Muscle layer of colon (tissue), 2 donors: ENCODE results near the gene SLC16A9.

Experiments
- H3K27ac ChIP-seq: one replicate; pipeline ENCODE4 v1.7.0; 2013; ENCODE audit warnings: low read depth, mild to moderate bottlenecking, low read length, moderate library complexity
- H3K27me3 ChIP-seq, 2 donors: one replicate each; pipeline ENCODE4 v1.7.0; 2013; ENCODE audit warnings: low read length in 2 of 2, mild to moderate bottlenecking in 2 of 2; ENCODE audit not compliant: insufficient read depth in 2 of 2, control insufficient read depth in 1 of 2
- H3K36me3 ChIP-seq: one replicate; pipeline ENCODE4 v1.7.0; 2013; ENCODE audit warnings: mild to moderate bottlenecking, low read length; ENCODE audit not compliant: insufficient read depth
- H3K4me1 ChIP-seq: one replicate; pipeline ENCODE4 v1.7.0; 2013; ENCODE audit warnings: mild to moderate bottlenecking, low read length; ENCODE audit not compliant: insufficient read depth
- H3K4me3 ChIP-seq, 2 donors: one replicate each; pipeline ENCODE4 v1.7.0; 2013; ENCODE audit warnings: low read length in 2 of 2, low read depth in 1 of 2, mild to moderate bottlenecking in 1 of 2, moderate library complexity in 1 of 2
- H3K9ac ChIP-seq: one replicate; pipeline ENCODE4 v1.7.0; 2013; ENCODE audit warnings: low read length
- H3K9me3 ChIP-seq: one replicate; pipeline ENCODE4 v1.7.0; 2013; ENCODE audit warnings: mild to moderate bottlenecking, low read length
- donor health status: abdominal sarcoma.
- donor health status: Adenocarcinoma of cecum.

SLC16A9 gene

GRCh38 chr10:59624136-59624535, 85.5 kb downstream of the SLC16A9 start:
- no peak overlapping the region for H3K4me3 ChIP-seq
- no peaks in the 10 kb centered on the region for H3K36me3 ChIP-seq
- H3K27ac ChIP-seq: no peak overlapping the region
- no peak overlapping the region for H3K9ac ChIP-seq
- no peaks in the 10 kb centered on the region for H3K27me3 ChIP-seq
- H3K4me1 ChIP-seq: peaks cover 4% of the 10 kb centered on the region
- no peaks in the 10 kb centered on the region for H3K9me3 ChIP-seq

- no peaks in the 10 kb centered on the region for H3K9me3 ChIP-seq
- no peaks in the 10 kb centered on the region for H3K27me3 ChIP-seq
- H3K4me3 ChIP-seq: no peak overlapping the region
- H3K4me1 ChIP-seq: peaks cover 4% of the 10 kb centered on the region
- no peaks in the 10 kb centered on the region for H3K36me3 ChIP-seq
- H3K9ac ChIP-seq: no peak overlapping the region
- H3K27ac ChIP-seq: no peak overlapping the region
Measured at GRCh38 chr10:59623133-59624121, 86.2 kb downstream of the SLC16A9 start.

GRCh38 chr10:59622320-59623132, 87.1 kb downstream of the SLC16A9 start:
- Histone ChIP-seq H3K4me1 (peaks cover 4% of the 10 kb centered on the region), H3K27me3 (no peaks in the 10 kb centered on the region), H3K9me3 (no peaks in the 10 kb centered on the region), H3K9ac (no peak overlapping the region), H3K36me3 (no peaks in the 10 kb centered on the region), H3K4me3 (no peak overlapping the region), H3K27ac (no peak overlapping the region)

GRCh38 chr10:59621771-59622170, 87.9 kb downstream of the SLC16A9 start:
- H3K36me3 ChIP-seq: no peaks in the 10 kb centered on the region
- H3K27ac ChIP-seq: no peak overlapping the region
- H3K4me1 ChIP-seq: peaks cover 4% of the 10 kb centered on the region
- no peaks in the 10 kb centered on the region for H3K9me3 ChIP-seq
- no peak overlapping the region for H3K9ac ChIP-seq
- H3K4me3 ChIP-seq: no peak overlapping the region
- H3K27me3 ChIP-seq: no peaks in the 10 kb centered on the region

- H3K9me3 ChIP-seq: no peaks in the 10 kb centered on the region
- H3K4me1 ChIP-seq: no peaks in the 10 kb centered on the region
- no peaks in the 10 kb centered on the region for H3K36me3 ChIP-seq
- no peak overlapping the region for H3K27ac ChIP-seq
- no peaks in the 10 kb centered on the region for H3K27me3 ChIP-seq
- H3K9ac ChIP-seq: no peak overlapping the region
- H3K4me3 ChIP-seq: no peak overlapping the region
Measured at GRCh38 chr10:59618666-59619065, 91.0 kb downstream of the SLC16A9 start.

GRCh38 chr10:59617996-59618395, 91.7 kb downstream of the SLC16A9 start:
- Histone ChIP-seq H3K9ac (no peak overlapping the region), H3K27ac (no peak overlapping the region), H3K36me3 (no peaks in the 10 kb centered on the region), H3K4me3 (no peak overlapping the region), H3K4me1 (no peaks in the 10 kb centered on the region), H3K9me3 (no peaks in the 10 kb centered on the region), H3K27me3 (no peaks in the 10 kb centered on the region)

- H3K27me3 ChIP-seq: no peaks in the 10 kb centered on the region
- H3K27ac ChIP-seq: no peak overlapping the region
- no peaks in the 10 kb centered on the region for H3K36me3 ChIP-seq
- H3K4me3 ChIP-seq: no peak overlapping the region
- H3K4me1 ChIP-seq: peaks cover 4% of the 10 kb centered on the region
- no peak overlapping the region for H3K9ac ChIP-seq
- no peaks in the 10 kb centered on the region for H3K9me3 ChIP-seq
Measured at GRCh38 chr10:59611048-59611447, 98.6 kb downstream of the SLC16A9 start.

GRCh38 chr10:59607970-59608369, 101.7 kb downstream of the SLC16A9 start:
- H3K27ac ChIP-seq: no peak overlapping the region
- no peaks in the 10 kb centered on the region for H3K36me3 ChIP-seq
- no peaks in the 10 kb centered on the region for H3K9me3 ChIP-seq
- H3K4me3 ChIP-seq: no peak overlapping the region
- no peak overlapping the region for H3K9ac ChIP-seq
- peaks cover 4% of the 10 kb centered on the region for H3K4me1 ChIP-seq
- no peaks in the 10 kb centered on the region for H3K27me3 ChIP-seq

- Histone ChIP-seq H3K9ac (no peak overlapping the region), H3K9me3 (no peaks in the 10 kb centered on the region), H3K27me3 (no peaks in the 10 kb centered on the region), H3K36me3 (no peaks in the 10 kb centered on the region), H3K4me1 (peaks cover 4% of the 10 kb centered on the region), H3K4me3 (no peak overlapping the region), H3K27ac (no peak overlapping the region)
Measured at GRCh38 chr10:59606551-59606961, 103.1 kb downstream of the SLC16A9 start.

GRCh38 chr10:59601985-59602384, 107.7 kb downstream of the SLC16A9 start:
- no peaks in the 10 kb centered on the region for H3K27me3 ChIP-seq
- no peak overlapping the region for H3K4me3 ChIP-seq
- H3K36me3 ChIP-seq: no peaks in the 10 kb centered on the region
- H3K27ac ChIP-seq: no peak overlapping the region
- no peak overlapping the region for H3K9ac ChIP-seq
- no peaks in the 10 kb centered on the region for H3K9me3 ChIP-seq
- no peaks in the 10 kb centered on the region for H3K4me1 ChIP-seq
